GM19395 (cell line): ENCODE measurements around the gene PRDM1.
A peak's percentile ranks its signal among the peaks of the same experiment; 100 is the strongest.

ENCODE experiments used
- ATAC-seq: cut with Tn5 transposase; IDR thresholded peaks from one replicate; pipeline ENCODE4 v1.9.1; 2021; ENCODE audit warnings: mild to moderate bottlenecking, moderate library complexity; ENCODE audit not compliant: unreplicated experiment

Gene PRDM1

GRCh38 chr6:106114492-106114891 lies 28.4 kb downstream of the PRDM1 start:
- peak; percentile 86 for ATAC-seq

GRCh38 chr6:106115286-106115685 lies 29.1 kb downstream of the PRDM1 start:
- no peak for ATAC-seq

DNA sequence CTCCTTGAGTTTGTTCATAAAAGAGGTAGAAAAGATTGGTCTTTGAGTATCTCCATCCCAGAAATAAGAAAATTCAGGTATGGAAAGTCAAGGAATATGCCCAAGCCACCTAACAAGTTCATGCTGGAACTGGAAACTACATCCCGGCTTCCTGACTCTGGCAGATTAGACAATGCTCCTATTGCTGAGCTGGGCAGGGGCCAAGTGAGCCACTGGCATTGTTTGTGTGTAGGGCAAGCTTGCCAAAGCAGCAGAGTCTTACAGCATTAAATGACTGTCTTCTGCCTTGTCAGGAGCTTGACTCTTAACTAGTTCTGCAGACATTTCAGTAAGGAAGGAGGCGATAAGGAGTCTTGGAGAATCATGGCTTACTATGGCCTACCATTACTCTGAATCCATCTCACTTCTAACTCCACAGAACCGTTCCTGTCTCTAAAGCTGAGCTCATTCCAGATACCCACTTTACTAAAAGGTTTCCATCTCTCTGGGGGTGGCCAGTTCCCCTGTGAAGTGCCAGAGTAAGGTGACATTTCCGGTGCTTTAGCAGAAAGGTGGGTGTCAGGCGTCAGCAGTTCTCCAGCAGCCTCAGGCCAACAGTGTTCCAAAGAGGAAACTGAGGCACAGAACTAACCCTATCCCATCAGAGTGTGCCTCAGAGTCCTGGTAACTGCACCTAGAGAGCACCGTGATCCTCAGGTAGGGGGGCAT lies 30.1 kb downstream of the PRDM1 start:
- ATAC-seq, result no peak

DNA sequence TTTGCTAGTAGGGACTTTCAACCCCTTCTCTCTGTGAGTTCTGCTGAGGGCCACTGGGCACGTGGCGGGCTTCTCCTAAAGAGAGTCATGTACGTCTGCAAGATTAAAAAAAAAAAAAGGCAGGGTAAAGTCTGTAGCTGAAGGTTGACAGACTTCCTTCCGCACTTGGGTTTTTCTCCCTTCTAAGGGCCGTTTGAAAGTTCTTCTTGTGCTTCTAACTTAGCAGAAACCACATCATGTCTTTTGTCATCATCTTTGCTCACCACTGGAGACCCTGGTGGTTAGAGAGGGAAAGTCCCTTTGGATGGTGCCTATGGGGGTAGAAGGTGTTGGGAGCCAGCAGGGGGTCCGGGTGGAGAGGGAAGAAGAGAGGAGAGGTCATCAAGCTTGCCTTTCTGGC lies 31.4 kb downstream of the PRDM1 start:
- no peak for ATAC-seq

DNA sequence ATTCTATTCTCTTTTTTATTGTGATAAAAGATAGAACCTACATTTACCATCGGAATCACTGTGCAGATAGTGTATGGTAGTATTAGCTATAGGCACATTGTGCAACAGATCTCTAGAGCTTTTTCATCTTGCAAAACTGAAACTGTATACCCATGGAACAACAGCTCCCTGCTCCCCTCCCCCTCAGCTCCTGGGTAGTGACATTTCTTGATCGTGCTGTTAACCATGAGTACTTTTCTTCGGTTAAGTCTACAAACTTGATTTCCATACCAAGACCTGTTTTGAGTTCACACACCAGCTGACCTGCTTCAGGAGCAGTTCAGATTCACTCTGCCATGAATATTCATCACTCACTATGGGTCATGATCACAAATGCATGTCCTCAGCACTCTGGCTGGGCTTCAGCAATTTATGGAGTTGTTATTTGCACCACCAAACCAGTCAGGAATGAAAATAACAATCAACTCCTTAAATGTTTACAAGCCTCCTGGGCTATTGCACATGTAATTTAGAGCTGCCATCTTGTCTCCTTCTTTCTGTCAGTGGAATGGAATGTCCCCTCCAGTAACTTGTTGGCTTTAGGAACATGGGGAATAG lies 32.8 kb downstream of the PRDM1 start:
- no peak for ATAC-seq

DNA sequence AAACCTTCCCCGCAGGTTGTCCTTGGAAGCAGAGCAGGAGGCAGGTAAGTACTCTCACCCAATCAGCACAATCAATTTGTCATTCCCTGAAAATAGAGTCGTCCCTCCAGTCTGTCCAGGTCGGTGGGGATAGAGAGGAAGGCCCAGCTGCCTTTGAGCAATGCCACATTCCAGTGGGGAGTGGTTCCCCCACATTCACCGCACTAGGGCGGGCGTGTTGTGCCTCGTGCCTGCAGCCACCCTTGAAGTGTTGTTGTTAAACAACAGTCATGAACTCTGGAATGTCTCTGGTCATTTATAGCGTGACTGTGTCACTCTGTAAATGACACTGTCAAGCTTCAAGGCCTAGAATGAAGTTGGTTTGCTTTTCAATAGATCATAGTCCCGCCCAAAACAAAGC lies 33.4 kb downstream of the PRDM1 start:
- ATAC-seq, result no peak

GRCh38 chr6:106120006-106120405 lies 33.9 kb downstream of the PRDM1 start:
- ATAC-seq, result no peak

DNA sequence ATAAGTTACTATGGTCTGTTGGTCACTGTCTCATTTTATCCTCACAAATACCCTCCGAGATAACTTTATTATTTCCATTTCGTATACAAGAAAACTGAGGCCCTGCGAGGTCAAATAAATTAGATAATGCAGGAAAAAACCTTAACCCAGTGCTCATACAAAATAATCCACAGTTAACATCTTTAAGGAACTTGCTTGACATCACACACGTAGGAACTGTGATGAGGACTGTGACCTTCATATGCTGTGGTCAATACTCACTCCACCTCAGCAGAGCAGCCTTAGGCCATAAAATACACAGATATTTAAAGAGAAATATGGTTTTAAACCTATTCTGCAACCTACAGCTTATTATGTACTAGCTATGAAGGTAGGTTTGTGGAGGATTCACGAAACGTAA lies 34.3 kb downstream of the PRDM1 start:
- ATAC-seq, result no peak

DNA sequence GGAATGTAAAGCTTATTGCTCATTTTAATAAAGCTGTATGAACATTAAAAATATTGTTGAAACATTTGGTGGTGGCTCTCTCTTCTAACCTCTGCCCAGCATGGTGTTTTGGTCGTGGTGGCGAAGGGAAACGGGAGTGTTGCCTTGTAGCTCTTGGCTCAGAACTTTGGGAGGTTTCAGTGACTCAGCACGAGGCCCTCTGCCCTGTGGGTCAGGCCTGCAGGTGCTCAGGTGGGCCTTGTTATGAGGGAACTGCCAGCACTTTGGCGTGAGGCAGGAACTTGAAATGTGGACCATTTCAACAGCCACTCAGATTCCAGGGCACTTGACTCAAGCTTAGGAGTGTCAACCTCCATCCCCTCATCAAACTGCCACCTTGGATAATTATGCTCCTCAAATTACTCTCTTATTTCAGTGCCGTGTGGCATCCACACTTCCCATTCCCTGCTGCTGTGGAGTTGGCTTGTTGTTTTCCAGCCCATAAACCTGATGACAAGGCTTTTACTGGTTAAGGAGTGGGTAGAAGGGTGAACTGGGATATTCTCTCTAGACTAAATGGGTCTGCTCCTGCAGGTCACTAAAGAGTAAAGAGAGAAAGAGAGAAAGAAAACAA lies 36.3 kb downstream of the PRDM1 start:
- ATAC-seq, result no peak

DNA sequence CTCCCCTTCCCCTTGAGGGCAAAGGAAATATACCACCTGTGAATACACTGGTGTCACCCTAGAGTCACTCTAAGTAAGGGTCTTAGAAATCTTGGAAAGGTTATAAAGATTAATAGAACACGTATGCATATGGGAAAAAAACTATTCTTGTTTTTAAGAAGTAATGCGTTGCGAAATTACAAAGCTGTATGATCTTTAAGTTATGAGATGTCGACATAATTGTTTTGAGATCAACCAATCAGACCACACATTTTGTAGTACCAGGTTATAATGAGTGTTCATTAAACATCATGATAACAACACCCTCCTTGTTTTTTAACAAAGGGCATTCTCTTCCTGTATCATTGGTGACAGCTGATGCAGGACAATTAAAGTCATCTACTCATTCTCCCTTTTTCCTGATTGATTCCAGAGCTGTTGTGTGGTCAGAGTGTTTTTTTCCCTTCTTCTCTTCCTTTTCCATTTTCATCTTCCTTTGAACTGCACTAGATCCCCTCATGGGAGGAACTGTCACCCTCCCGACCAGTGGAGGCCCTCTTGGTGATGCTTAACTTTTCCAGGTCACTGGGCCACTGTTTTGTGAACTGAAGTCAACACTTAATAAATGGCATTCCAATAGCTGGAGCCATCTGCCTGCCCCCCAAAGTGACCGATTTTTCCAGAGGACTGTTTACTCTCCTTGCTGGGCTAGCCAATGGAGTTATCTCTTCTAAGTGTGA lies 37.0 kb downstream of the PRDM1 start:
- ATAC-seq, result no peak

DNA sequence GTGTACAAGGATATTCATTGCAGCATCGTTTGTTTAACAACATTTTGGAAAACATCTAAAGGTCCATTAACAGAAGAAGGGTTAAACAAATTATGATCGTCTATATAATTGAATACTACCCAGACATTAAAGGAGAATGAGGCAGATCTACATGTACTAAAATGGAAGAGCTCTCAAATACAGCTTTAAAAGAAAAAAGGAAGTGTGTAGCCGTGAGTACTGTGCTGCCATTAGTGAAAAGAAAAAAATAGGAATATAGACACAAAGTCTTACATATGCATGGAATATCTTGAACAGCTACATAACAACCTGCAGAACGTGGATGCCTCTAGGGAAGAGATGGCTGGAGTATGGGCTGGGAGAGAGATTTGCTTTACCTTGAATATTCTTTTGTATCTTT lies 37.9 kb downstream of the PRDM1 start:
- no peak for ATAC-seq

DNA sequence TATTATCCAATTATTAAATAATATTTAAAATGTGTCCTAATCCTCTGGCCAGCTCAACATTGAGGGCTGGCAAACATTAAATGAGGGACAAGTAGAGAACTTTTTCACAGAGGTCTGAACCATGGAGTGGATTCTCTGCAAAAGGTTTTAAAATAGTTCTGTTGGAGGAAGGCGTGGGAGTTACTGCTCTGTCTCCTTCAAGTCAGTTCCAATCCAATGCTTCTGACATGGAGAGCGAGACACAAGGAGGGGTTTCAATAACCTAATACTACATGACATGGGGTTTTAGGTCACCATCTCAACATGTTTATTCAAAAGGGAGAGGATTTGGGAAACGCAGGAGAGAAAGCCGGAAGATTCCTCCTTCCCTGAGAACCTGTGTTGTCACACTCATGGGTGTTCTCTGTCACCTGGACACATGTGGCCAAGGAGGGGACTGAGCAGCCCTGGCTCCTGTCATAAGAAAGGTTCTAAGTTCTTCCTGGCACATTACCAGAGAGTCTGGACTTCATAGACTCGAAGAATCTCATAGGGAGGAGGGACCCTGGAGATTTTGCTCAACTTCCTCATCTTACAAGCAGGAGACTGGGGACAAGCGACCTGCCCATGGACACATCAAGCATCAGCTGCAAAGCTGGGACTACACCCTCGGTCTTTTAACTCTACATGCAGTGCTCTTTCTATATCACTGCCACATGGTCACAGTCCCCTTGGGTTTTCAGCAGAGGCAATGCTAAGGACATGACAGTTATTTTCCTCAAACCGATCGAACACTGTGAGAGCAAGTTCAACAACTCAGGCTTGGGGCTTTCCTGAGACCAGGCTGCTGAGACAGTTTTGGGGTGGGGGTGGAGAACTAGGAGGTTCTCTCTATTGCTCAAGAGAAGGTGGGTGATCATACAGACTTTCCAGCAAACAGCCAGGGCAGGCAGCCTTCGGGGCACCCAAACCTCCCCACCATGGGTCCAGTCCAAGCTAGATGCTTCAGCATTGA lies 38.6 kb downstream of the PRDM1 start:
- no peak for ATAC-seq

DNA sequence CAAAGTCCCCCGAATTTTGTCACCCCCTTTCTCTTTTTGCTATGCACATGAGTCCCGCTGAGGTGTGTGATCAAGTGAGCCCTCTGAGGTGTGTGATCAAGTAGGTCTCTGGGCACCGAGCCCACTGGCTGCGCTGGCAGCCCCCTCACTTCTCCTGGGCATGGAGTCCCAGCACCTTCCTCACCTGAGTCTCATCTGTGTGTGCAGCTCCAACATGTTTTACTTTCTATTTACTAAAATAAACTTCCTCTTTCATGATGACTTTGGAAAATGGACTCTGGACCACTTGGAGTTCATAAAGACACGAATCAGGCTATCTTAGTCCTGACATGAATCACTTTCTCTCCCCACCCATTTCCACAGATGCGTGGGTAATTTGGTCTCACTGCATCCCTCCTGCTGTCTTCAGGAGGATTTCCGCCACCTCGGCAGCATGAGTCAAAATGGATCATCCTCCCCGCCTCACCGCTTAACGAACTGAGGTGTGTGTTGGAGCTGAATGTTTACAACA lies 39.8 kb downstream of the PRDM1 start:
- ATAC-seq, result peak; percentile 64

- peak; percentile 13 for ATAC-seq
Measured at GRCh38 chr6:106126482-106126881, 40.3 kb downstream of the PRDM1 start.

- no peak for ATAC-seq
Measured at GRCh38 chr6:106128981-106129781, 43.0 kb downstream of the PRDM1 start.

DNA sequence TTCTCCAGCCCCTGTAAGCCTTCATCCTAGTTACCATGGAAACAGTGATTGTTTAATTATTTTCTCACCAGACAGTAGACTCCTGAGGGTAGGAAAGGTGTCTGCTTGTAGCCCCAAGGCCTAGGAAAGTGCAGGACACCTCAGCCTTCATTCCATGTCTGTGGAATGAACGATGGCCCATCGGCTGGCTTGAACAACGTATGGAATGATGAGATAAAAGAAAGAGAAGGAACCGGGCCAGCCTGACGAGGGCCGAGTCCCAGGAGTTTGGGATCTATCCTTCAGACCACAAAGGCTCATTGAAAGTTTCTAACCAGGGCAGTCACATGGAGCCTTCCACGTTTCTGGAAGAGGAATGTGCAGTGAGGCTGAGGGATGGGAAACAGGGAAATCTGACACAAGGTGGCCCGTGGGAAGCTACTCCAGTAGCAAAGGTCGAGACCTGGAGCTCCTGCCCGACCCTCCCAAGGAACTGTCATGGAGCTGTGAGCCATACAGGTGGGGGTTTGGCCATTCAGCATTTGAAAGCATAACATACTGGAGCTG lies 46.1 kb downstream of the PRDM1 start:
- no peak for ATAC-seq

DNA sequence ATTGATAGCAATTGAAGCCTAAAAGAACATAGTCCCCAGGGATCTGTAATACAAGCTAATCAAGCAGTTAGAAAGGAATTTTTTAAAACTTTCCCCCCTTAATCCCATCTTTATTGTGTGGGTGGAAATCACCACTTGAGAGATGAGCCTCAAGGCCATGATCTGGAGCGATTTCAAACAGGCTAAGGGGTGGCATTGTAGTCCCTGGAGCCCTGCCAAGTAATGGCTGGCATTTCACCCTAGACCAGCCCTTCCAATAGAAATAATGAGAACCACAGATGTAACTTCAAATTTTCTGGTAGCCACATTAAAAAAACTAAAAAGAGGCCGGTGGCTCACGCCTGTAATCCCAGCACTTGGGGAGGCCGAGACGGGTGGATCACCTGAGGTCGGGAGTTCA lies 46.9 kb downstream of the PRDM1 start:
- ATAC-seq, result no peak

DNA sequence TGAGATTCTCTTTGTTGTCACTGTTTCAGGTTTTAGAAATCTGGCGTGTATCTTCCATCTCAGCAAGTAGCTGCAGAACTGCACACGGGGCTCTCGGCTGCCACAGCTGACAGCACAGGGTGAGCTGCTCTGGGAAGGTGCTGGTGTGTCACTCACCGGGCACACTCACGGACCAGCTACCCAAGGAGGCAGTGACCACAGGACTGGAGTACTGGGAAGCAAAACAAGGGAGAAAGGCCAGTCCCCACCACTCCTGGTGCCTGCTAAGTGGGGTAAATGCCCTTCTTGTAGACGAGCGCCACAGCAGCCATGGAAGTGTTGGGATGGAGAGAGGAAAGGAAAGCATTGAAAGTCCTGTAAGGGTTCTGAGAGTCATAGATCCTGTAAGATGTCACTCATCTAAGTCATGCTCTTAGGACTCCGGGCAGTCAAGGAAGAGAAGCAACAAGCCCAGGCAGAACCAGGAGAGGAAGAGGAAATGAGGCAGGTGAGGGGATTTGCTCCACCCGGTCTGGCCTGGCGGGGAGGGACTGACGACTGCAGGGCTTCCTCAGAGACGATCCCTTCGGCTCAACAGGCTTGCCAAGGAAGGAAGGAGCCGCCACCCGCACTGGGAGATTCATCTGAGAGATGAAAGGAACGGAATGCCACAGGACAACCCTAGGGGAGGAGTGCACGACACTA lies 48.1 kb downstream of the PRDM1 start:
- no peak for ATAC-seq
